HG02938 (cell line): ENCODE results near the gene GJC1.

Experiments used
- ATAC-seq: cut with Tn5 transposase; IDR thresholded peaks from one replicate; pipeline ENCODE4 v1.9.1; 2021; ENCODE audit warnings: mild to moderate bottlenecking, moderate library complexity; ENCODE audit not compliant: unreplicated experiment

Gene GJC1

DNA sequence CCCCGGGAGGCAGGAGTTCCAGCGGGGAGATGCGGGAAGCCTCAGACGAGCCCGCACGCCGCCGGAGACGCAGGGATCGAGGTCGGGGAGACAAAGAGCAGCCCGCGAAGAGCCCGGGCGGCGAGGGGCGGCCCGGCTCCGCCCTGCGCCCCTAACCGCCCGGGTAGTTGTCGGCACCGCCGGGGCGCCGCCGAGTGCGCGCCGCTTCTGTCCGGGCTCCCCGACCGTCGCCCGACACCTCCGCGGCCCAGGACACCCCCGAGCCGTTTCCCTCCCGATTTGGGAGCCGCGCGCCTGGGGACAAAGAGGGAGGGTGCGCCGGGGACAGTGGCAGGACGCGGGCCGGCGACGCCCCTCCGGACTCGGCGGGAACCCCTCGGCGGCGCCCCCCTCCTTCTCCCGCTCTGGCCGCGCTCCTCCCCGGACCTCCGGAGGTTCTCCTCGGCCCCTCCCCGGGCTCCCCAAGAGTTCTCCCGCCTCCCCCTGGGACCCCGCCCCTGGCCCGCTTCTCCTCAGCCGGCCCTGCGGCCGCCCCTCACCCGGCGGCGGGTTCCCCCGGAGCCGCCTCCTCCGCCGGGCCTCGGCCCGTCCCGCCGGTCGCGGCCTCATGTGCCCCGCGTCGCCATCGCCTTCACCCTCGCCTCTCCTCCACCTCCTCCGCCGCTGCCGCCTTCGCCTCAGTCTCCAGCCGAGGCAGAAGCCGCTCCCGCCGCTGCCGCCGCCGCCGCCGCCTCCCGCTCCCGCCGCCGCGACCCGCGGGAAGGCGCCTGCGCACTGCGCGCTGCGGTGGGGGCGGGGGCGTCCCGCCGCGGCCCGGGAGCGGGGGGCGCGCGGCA lies at the start of gene GJC1:
Gene GJC1 (minus strand): TSS at position 765 of the 836 bp plus-strand sequence. CDS start 24,470 bp downstream, outside the sequence.
- ATAC-seq = no peak

DNA sequence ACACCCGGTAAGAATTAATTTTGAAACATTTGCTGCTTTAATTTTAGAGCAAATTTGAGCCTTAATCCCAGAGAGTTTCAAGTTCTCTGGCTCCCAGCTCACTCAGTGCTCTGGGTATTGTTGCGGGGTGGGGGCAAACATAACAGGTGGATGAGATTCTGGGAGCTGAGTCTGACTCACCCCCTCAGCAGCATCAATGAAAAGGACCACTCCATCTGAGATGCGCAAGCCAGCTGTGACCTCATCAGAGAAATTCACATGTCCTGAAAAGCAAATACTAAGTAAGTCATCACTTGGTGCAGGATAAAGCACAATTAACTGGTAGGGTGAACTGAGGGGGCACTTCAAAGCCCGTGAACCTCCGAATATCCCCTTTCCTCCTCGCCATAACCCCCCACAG lies 49.3 kb upstream of the GJC1 start:
- ATAC-seq = no peak

DNA sequence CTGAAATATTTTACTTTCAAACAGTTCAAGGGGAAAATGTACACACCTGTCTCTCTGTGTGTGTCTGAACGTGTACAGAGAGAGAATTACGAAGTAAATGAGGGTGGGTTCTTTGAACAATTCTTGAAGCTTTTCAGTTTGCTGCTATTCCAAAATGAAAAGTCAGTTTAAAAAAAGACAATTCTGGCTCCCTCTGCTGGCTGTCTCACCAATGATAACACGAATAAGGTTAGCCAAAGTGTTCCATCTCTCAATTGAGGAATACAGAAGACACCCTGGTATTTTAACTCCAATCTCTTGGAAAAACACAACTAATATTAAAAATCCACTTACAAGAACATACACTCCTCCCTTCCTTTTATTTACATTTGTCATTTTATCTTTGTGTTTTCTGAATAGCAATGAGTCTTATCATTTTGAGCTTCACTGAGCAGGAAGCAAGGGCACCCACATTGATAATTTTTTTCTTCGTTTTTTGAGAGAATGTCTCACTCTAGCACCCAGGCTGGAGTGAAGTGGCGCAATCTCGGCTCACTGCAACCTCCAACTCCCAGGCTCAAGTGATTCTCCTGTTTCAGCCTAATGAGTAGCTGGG lies 48.6 kb upstream of the GJC1 start:
- no peak for ATAC-seq

DNA sequence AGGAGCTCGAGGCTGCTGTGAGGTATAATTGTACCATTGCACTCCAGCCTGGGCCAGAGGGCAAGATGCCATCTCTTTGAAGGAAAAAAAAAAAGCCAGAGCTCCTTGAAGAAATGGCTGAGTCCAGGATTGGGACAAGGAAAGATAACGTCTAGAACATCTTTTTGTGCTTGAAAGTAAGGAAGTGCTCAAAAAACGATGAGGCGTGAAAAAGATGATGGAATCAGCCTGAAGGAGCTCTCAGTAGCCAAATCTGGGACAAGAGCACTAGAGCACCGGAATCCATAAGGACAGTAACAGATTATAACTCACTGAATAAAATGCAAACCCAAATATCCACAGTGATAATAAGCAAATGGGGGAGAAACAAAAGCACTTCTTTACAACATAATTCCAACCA lies 47.0 kb upstream of the GJC1 start:
- ATAC-seq = no peak

DNA sequence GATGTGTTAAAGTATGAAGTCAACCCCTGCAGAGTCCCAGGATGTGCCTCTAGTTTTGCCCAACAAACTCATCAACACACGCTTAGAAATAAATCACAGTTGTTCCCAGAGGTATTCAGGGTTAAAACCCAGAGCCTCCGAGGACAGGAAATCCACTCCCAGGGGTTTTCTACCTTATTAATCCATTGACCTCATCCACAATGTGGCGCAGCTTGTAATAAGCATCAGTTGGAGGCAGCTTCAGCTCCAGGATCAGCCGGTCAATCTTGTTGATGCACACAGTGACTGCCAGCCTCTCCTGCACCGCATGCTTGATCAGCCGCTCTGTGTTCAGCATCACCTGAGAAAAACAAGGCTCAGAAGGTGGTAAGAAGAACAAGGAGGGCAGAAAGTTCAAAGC lies 45.7 kb upstream of the GJC1 start:
- no peak for ATAC-seq

DNA sequence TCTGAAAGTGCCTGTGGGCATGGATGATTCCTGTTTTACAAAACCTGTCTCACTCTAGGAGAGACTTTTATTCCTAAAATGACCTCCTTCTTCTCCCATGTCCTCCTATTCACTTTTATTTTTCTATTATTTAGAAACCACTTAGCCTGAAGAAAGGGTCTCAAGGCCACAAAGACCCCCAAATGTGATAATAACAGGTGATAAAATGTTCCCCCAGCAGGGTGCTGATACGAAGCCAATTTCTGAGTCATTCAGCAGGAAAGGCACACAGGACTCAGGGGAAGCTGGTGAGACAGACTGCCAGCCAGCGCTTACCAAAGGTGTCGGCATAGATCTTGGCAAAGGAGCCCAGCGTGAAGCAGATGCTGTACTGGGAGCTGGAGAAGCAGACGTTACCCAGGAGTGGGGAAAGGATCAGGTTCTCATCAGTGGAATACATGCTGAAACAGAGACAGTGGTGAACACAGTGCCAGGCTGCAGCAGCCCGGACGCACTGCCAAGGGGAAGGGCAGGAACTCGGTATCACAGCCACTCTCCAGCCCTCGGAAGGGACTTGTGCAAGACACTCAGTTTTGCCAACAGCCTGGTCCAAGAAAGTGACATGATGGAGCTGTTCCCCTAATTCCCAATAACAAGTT lies 42.2 kb upstream of the GJC1 start:
- ATAC-seq = no peak

DNA sequence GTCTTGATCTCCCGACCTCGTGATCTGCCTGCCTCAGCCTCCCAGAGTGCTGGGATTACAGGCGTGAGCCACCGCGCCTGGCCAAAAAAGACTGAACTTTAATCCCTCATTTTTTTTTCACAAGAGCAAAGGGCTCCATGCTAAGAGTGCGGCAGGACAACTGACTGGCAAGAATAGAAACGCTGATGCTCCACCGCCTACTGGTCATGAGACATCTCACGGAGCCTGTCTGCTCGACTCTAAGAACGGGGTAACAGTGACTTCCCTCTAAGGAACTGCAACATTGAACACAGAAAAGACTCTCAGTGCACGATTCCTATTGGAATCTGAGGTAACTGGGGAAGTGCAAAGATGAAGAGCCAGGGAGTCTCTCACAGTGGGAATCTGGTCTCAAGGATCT lies 41.5 kb upstream of the GJC1 start:
- ATAC-seq = no peak

DNA sequence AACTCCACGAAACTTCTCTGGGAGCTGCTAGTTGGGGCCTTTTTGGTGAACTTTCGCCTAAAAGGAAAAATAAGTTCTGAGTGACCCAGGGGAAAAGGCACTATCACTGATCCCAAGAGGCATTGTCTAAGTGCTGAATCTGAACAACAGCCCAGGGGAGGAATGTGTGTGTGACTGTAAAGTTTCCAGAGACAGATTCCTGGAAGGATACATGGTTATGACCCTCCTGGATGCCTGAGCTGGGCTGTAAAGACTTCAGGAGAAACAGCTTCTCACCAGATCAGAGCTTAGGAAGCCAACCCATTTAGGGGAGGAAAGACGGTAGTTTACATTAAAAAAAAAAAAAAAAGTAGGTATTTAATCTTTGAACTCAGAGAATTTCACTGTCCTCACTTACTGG lies 37.8 kb upstream of the GJC1 start:
- ATAC-seq = no peak

DNA sequence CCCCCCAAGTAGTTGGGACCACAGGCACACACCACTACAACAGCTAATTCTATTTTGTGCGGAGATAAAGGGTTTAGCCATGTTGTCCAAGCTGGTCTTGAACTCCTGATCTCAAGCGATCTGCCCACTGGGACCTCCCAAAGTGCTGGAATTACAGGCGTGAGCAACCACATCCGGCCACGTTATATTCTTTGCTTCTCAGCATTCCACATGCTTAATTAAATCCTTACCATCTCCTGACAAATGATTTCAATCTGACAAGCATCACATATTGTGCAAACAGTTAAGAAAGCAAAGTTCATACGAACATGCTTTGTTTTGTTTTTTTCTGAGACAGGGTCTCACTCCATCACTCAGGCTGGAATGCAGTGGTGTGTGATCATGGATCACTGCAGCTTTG lies 35.8 kb upstream of the GJC1 start:
- ATAC-seq = no peak

DNA sequence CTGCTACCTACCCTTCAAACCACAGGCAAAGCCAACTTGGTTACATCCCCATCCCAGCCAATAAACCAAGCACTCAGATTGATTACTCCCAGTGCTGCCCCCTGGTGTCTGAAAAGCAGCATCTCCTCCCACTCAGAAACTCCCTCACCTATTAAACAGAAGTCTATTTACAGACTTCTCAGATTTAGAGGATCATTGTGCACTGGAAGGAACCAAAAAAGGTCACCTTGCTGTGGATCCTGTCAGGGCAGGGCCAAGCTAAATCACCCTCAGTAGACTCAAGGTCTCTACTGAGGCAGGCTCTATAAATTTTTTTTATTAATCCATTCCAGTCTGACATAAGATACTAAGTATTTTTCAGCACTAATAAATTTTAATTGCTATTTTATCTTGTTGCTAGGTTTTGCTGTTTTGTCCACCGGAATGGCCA lies 35.2 kb upstream of the GJC1 start:
- ATAC-seq = no peak

DNA sequence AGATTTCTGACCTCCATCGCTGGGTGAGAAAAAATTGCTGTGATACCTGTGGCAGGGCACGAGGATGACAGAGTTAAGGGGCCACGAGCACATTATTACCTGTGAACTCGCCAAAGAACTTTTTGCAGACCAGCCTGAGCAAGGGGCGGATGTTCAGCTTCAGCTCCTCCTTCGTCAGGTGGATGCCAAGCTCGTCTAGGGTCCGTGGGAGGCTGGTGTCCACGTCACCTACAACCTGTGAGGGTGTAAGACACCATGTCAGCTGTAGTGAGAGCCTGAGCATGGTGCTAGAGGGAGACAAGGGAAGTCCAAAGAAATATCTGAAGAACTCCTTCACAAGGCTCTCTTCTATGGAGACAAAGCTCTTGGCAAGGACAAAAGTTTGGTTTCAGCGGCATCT lies 34.7 kb upstream of the GJC1 start:
- ATAC-seq = no peak

DNA sequence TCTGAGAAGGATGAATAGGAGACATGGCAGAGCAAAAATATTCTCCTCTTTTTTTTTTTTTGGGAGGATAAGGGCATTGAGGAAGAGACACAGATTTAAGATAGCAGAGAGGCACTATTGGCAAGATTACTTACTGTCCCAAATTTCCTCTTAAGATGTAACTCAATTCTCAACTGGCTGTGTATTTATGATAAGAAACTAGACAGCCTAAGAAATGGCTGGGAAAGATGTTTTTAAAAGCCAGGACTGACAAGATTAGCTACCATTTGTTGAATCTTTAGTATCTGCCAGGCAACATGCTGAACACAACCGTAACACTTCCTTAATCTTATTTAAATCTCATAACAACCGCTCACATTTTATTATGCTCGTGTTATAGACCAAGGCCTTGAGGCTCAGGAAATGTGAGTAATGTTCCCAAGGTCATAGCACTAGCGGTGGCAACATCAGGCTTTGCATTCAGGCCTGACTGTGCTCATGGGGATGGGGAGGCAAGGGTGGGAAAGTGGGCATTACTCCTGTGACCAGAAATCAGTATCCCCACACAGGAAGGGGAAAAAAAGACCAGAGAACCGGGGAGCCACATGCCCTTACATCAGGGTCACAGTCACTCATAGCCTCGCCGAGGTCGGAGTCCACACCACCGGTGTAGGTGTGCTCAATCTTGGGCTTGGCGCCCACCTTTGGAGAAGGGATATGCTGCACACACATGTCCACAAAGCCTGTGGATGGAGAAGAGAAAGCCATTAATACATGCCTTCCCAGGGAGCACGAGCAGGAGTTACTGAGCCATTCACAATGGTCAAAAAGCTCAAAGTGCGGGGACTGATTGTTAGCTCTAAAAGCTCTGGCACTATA lies 33.2 kb upstream of the GJC1 start:
- ATAC-seq = no peak

DNA sequence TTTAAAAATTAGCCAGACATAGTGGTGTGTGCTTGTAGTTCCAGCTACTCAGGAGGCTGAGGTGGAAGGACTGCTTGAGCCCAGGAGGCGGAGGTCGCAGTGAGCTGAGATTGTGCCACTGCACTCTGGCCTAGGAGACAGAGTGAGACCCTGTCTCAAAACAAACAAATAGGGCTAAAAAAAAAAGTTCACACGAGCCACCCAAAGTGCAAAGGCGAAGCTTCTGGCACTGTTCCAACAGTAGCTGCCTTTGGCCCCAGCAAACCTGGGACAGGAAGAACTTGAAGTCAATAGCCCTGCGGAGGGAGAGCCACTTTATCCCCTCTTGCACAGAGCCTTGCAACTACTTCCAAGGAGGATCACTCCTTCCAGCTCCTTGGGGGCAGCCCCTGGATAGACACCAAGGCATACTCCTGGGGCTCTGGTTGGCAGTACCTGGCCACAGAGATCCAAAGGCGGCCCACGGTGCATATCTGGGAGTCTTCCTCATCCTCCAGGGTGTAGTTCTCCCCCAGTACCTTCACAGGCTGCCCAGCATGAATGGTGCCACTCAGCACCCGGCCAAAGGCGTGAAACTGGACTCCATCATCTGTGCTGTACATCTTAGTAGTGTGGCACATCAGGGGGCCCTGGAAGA lies 32.3 kb upstream of the GJC1 start:
- ATAC-seq = no peak

DNA sequence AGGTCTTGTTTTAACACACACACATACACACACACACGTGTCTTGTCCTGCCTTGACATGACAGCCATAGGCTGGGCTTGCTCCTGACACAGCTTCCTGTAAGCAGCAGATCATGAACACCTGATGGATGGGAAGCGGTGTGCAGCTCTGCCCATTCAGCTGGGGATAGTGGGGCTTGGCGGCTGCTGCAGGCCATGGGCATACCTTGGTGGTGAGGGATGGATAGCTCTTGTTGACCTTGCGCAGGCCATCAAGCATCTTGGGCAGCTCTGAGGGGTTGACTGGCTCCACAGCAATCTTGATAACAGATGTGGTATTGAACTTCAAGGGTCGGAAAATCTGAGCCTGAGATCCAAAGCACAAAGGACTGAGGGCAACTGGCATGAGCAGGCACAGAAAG lies 29.6 kb upstream of the GJC1 start:
- ATAC-seq = no peak

DNA sequence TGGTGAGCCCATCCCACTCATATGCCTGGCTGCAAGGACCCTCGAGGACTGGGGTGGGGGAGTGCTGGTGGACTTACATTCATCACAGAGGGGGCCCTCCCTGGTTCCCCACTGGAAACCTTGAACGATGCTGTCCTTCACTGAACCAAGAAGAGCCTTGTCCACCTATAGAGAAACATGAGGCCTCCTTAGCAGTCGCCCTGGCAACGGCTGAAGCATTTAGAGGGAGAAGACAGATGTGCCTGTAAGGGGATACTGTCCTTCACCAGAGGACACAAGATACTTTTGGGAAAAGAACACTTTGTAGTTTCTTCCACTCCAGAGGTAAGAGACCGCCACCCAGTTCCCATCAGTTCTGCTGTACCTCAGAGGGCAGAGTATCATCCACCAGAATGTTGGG lies 24.1 kb upstream of the GJC1 start:
- no peak for ATAC-seq

DNA sequence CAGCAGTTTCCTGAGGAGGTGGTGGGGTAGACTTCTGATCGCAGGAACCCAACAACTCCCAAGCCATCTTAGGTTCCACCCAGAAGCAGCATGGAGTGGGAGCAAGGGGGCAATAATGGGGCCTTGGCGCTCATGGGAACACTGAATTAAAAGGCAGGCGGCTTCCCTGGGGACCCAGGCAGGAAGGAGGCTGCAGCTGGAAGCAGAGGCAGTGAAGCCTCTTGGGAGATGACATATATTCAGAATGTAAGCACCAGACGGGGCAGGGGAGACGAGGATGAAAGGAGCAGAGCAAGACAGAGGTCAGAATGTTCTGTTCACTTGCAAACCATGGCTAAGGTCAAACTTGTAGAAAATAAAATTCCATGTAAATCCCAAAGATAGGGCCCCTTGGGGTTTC lies 20.5 kb upstream of the GJC1 start:
- no peak for ATAC-seq

DNA sequence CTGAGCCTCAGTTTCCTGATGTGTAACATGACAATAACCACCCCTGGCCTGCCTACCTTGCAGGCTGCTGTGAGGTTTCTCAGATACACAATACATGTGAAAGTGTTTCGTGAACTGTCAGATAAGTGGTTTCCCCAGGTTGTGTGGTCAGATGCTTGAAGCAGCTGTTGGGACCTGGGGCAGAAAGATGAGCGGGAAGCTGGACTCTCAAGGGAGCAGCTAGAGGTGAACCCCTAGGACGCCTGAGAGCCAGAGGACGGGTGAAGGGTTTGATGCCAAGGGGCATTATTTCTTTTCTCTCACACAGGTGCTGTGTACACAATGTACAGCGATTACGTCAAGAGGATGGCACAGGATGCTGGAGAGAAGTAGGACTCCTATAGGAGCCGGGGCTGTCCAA lies 19.9 kb upstream of the GJC1 start:
- ATAC-seq = no peak

DNA sequence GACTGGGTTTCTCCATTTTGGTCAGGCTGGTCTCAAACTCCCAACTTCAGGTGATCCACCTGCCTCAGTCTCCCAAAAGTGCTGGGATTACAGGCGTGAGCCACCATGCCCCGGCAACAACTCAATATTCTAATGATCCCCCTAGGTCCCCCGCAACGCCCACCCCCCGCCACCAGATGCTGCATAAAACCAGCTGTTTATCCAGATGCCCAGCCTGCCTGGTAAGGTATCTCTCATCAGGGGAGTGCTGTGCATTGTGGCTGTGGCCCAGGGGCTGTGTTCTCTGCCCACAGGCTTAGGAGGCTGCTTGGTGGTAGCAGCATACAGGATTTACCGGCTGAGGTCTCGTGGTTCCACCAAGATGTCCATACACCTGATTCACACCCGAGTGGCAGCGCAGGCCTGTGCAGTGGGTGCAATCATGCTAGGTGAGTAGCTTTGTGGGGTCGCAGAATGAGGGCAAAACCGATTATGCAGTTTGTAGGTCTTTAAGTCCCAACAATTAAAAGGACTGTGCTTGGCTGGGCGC lies 18.9 kb upstream of the GJC1 start:
- ATAC-seq = no peak

DNA sequence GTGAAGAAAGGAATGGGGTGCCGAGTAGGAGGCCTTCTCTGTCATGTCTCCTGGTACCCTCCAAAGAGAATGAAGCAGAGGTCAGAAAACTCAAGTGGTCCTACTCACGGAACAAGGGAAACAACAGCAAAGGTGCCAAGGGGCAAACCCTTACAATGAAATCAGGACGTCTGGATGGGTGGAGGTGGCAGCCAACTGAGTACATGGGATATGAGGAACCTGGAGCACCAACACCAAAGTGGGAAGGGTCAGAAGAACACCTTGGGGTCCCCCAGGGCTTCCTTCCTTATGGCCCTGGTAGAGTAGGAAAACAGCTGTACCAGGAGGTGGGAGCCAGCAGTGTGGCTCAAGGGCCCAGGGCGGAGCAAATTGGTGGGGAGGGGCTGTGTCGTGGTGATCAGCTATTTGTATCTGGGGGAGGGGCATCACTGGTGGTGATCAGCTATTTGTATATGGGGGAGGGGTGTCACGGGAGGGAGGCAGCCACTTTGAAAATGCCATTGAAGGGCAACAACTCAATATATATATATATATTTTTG lies 18.2 kb upstream of the GJC1 start:
- no peak for ATAC-seq

DNA sequence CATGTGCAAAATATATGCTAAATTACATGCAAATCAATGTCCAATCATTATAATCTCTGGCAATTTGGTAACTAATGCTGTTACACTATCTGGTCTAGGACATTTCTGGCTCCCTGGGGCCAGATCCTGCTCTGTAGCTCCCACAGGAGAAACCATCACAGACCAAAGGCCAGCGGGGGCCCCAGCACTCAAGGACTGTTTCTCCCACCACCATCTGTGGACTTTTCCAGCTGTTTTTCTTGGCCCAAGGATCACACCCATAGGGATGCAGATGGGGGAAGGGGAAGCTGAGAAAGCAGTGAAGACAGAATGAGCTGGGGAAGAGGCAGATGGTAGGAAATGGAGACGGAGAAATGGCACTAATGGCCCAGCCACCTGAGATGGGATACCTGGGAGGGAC lies 17.5 kb upstream of the GJC1 start, which contains the start of gene HIGD1B:
Gene HIGD1B (plus strand): TSS at position 298 of the 400 bp plus-strand sequence. CDS start 270 bp downstream, outside the sequence.
- ATAC-seq = no peak
